GM10847 (cell line): Measurements from ENCODE around the gene PAPPA2.

Source experiments
- POLR2A ChIP-seq: IDR thresholded peaks from 2 replicates; pipeline ENCODE4 v1.6.1; 2011; ENCODE audit not compliant: insufficient read length; ENCODE audit errors: extremely low read depth

Gene PAPPA2

DNA sequence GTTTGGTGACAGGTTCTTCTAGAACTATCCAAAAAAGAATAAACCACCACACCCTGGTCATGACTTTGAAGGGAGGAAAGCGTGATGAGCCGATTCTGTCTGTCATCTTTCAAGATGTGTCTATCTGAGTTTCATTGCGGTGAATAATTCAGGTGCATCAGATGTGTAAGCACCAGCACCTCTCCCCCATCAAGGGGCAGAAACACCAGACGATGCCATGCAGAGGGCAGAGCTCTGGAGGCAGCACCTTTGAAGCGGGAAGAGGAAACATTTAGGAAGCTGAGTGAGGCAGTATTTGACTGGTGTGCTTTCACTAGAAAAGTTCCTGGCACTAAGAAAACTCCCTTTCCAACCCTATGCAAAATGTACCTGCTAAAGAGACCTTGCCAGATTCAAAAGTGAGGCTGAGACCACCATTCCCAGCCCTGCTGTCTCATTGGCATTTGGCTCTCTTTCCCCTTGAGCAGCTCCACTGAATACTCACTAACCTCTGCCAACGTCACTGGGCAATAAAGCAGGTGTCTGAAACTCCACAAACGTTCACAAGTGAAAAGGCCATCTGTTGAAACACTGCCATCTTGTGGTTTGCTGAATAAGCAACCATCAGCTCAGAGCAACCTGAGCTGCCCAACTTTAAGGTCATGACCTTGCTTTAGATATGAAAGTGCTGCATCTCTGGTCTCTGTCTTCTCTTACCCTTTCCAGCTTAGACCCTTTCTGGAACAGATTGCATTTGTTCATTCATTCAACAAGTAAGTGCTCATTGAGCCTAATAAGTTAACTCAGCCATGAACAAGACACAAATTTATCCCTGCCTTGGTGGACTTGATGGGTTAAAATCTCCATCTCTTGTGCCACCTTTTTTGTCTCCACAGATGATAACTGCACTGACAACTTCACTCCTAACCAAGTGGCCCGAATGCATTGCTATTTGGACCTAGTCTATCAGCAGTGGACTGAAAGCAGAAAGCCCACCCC lies 228.6 kb downstream of the PAPPA2 start:
- TF ChIP-seq POLR2A, result no peak

DNA sequence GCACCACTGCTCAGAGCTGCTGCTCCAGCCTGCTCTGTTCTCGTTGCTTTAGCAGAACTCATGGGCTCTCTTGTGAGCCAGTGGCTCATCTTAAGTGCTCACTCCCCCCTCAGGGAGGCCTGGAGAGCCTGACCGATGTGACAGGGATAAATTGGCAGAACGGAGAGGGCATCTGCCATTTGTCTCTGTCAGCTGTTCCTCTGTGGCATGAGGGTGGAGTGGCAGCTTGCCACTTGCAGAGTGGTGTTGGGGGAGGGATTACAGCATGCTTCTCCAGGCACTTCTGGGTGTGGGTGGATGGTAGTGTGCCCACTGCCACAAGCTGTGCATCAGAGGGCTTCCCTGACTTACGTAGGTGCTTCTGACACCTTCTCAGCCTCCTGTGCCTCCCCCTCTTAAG lies 229.5 kb downstream of the PAPPA2 start:
- no peak for TF ChIP-seq POLR2A

DNA sequence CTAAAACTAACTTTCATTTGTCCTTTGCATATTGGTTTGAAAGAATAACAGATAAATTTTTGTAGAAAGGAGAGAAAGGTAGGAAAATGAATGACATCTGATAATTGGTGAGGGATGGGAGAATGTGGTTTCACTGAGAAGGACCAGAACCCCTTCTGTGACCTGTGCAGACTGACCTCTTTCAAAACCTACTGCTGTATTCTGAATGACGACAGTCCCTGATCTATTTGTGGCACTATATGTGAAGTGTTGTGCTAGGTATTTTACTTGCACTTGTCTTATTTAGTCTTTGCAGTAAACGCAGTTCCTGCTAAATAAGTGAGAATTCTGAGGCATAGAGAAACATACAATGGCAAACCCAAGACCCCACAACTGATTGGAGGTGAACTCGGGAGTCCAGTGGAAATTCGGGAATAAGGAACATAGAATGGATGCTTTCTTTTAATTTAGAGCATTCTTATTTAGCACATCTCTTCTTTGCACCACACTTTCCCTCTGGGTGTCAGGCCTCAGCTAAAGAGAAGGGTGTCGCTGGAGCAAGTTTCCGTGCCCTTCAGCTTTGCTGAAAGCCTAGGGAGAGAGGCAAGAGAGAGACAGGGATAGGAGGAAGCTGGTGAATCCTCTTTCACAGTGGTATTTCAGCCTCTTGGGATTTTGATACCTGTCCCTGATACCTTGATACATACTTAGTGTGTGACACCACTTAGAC lies 230.2 kb downstream of the PAPPA2 start:
- TF ChIP-seq POLR2A, result no peak

DNA sequence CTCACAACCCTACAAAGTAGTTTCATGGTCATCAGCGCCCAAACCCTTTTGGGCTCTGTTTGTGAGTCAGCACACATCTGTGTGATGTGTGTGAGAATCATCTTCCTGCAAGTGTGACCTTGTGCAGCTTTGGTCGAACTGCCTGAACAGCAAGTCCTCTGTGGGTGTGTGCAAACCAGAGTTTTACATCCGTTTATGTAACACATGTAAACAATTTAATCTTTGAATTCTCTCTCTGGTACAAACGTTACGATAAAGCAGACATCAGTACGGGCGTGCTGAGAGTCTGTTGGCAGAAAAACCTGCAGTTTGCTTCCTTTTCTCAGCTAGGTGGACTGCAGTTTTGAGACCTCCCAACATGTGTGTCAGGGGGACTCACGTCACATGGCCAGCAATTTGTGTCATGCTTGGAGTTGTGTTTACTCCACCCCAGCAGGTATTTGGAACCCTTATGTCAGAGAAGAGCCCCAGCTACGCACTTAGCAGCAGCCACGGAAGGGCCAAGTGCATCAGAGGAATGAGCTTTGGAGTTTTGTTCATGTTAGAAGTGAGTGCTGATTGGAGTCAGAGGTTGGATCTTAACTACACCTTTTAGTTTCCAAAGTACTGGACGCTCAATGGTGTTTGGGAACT lies 230.8 kb downstream of the PAPPA2 start:
- TF ChIP-seq POLR2A, result no peak

DNA sequence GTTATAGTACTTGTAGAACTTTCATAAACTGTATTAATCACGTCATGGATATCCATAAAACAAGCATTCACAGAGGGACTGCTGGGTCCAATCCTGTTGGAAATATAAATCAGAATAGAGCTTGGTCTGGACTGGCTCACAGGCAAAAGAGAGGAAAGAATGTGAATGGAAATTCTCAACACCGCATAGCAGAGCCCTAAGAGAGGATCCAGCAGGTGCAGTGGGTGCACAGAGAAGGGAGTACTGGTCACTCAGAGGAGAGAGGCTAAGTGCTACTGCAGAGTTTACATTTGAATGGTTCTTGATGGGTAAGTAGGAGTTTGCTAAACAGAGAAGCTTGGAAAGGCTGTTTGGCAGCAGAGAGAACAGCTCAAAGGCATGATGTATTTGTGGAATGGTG lies 231.7 kb downstream of the PAPPA2 start:
- no peak for TF ChIP-seq POLR2A

DNA sequence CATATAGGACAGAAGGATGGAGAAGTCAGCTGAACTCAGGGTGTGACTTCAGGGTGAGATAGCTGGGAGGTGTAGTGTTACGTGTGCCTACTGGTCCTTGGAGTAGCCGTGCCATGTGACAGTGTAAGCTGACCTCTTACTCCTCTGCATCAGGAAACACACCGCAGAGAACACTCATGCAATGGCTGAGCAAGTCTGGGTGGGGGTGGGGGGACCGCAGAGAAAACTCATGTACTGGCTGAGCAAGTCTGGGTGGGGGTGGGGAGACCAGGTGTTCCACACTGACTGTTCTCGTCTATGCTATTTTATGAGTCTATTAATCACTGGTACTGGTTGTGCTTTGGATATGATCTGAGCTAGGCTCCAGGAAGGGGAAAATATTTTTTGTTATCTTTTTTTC lies 233.1 kb downstream of the PAPPA2 start:
- TF ChIP-seq POLR2A, result no peak

- no peak for TF ChIP-seq POLR2A
These were observed 233.7 kb downstream of the PAPPA2 start for GRCh38 chr1:176696689-176697088.

DNA sequence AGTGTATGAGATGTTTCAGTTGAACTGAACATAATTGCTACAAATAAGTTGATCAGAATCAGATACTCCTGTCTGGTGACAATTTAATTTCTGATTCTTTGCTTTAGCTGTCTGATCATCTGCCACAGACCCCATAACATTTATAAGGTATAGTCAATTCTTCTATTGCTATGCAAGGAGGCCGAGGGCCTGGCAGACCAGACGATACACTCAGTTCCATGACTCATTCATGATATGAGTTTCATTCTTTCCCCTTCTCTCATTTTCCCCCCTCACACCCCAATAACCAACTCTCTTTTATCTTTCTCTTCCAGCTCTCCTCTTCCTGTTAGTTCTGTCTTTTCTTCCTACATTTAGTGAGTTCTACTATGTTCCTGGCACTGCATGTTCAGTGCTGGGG lies 236.8 kb downstream of the PAPPA2 start:
- no peak for TF ChIP-seq POLR2A

GRCh38 chr1:176701151-176701866 lies 238.3 kb downstream of the PAPPA2 start:
- TF ChIP-seq POLR2A, result no peak

- TF ChIP-seq POLR2A, result no peak
These were observed 239.9 kb downstream of the PAPPA2 start for GRCh38 chr1:176702901-176703300.

DNA sequence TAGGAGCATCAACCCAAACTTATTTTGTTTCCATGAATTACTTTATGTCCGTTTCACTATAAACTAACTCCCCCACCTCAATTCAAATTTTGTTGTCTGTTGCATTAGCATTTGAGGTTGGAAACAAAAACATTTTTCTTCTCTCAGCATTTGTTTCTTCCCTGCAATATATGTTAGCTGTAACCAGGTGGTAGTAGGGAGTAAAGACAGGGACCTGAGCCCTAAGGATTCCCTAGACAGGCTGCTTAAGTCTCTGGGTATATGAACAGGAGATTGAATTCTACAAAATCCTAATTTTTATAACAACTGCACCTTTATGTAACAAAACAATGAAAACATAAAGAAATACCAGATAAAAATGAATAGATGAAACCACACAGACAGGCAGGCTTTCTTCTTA lies 242.6 kb downstream of the PAPPA2 start:
- TF ChIP-seq POLR2A, result no peak

DNA sequence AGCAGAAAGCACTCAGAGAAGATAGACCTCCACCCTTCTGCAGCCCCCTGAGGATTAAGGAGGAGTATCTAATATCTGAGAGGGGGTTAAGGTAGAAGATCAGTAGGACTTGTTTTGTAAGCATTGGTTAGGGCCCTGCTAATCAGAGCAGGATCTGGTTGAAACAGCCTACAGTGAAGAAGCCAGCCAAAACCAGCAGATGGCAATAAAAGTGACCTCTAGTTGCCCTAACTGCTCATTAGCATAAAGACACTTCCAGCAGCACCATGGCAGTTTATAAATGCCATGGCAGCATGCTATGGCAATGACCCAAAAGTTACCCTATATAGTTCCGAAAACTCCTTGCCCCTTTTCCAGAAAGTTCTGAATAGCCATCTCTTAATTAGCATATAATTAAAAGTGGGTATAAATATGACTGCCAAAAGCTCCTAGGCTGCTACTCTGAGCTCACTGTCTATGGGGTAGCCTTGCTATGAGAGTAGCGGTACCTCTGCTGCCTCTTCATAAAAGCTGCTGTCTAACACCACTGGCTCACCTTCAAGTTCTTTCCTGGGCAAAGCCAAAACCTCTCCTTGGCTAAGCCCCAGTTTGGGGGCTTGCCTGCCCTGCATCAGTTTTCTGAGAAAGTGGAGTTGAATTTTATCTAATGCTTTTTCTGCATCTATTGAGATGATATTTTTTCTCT lies 254.2 kb downstream of the PAPPA2 start:
- TF ChIP-seq POLR2A, result no peak

DNA sequence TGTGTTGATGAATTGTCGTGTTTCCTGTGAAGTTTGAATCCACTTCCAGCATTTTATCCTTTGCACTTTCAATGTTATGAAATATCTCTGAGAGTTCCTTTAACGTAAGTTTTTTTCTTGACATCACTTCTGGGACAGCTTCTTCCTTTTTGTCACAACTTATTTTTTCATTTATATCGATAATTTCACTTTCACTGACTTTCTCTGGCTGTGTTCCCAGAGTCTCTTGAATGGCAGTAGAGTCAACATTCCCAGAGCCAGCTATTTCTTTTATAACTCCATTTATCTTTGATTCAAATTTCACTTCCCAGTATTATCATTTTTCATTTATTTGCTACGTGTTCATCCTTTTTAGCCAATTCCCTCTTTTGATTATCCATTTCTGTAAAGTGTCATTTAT lies 256.5 kb downstream of the PAPPA2 start:
- no peak for TF ChIP-seq POLR2A

- no peak for TF ChIP-seq POLR2A
These were observed 257.9 kb downstream of the PAPPA2 start for GRCh38 chr1:176720838-176721237.

DNA sequence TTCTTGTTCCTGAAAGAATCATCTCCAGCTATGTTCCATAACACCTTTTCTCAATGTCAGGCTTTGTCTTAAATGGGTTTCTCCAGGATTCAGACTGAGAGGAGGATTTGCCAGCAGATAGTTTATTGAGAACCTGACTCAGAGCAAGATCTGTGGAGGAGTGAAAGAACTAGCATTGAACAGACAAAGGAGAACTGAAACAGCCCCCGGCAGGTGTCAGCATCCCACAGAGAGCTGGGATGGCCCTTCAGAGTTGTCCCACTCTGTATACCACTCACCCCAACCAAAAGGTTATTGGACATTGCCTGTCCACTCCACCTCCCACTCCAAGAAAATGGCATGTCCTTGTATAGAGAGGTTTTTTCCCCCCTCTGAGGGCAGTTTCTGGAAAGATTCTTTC lies 270.7 kb downstream of the PAPPA2 start:
- TF ChIP-seq POLR2A, result no peak
